NCI-H460 (cell line): ENCODE measurements around the gene DDX47. TPM values are rescaled to one million over a fixed set of nuclear protein-coding genes. Genes with fewer than 3 reads are reported as not detected.
"Not testable (repeated sequence)": the region's sequence is repeated elsewhere in the genome, so short reads cannot be mapped to it uniquely, and the experiment has no call there.

Source experiments
- DNase-seq: peaks from one replicate; pipeline ENCODE4 v3.0.0-alpha.2; 2016; ENCODE audit warnings: low read depth; ENCODE audit errors: extremely low read depth
- total RNA-seq: library from RNA; depleted of rRNA; stranded (reverse); fragments of >200 nt; shearing (Covaris generic); gene quantifications from 2 replicates; pipeline ENCODE4 v1.2.3, GENCODE V29; 2014

The DDX47 gene
- total RNA-seq, 1 experiment from 2014 or later: 58.5 TPM

DNA sequence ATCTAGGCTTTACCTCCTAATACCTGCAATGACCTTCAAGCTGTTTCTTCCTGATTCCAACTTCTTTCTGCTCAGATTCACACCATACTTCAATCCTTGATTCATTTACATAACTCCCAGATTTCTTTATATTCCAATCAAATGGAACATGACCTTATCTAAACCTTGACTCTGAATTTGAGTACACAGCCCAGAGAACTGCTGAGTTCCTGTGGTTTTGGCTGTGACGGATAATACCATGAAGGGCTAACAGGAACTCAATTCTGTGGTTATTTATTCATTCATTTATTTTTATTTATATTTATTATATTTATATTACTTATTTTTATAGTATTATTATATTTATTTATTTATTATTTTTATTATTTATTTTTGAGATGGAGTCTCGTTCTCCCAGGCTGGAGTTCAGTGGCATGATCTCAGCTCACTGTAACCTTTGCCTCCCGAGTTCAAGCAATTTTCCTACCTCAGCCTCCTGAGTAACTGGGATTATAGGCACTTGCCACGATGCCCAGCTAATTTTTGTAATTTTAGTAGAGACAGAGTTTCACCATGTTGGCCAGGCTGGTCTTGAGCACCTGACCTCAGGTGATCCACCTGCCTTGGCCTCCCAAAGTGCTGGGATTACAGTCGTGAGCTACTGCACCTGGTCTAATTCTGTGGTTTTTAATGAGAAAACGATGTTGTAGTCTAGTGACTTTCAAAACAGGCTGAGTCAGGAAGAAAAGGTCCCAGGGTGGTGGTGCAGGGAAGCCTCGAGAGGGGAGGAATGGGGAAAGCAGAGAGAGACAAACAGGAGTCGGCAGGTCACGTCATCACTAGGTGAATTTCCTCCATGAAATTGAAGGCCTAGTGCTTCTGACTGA lies 16.0 kb upstream of the DDX47 start:
- no peak for DNase-seq

DNA sequence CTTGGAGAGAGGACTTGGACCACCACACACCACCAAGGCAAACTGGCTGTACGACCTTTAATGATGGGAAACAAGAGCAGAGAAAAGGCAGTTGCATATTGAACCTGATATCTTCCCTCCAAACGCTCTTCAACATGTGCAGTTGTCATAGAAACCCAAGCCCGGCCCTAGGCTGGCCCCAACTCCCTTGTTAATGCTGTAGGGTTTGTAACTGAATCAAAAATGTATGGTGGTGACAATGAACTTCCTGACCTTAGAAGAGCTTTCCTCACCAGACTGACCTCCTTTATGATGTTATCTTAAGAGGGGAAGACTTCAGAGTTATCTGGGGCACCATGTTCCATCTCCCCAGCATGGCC lies 15.4 kb upstream of the DDX47 start:
- no peak for DNase-seq

DNA sequence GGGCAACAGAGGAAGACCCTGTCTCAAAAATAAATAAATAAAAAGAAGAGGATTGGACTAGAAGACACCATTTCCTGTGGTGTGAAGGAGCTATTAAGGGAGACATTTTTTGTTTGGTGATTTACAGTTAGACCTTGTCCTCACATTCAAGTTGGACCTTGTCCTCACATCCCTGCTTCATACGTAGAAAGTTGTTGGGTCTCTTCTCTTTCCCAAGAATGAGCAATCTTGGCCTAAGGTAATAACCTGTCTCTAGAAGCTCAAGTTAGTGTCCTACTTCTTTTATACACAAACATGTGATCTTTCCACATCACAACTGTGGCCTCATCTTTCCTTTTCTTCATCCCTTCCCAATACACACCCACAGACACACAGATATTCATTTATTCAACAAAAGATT lies 14.7 kb upstream of the DDX47 start:
- DNase-seq: no peak

- no peak for DNase-seq
Measured at GRCh38 chr12:12799163-12799920, 13.8 kb upstream of the DDX47 start.

DNA sequence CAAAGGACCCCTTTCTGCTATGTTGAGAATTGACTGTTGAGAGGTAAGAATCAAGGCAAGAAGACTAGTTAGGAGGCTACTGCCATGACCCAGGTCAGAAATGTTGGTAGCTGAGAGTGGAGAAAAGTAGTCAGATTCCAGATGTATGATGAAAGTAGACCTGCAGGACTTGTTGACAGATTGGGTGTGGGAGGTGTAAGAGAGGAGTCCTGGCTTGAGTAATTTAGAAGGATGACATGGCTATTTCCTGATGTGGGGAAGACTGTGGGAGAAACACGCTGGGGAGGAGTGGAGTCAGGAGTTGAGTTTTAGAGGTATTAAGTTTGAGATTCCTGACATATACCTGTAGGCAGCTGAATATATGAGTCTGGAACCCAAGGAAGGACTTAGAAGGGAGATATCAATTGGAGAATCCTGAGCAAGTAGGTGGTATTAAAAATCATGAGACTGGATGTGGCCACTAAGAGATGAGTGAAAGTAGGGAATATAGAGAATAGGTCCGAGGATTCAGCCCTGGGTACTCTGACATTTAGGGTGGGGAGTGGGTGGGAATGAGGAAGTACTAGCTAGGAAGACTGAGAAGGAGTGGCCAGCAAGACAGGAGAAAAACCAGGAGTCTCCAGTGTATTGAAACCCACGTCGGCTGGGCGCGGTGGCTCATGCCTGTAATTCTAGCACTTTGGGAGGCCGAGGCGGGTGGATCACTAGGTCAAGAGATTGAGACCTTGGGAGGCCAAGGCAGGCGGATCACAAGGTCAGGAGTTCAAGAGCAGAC lies 12.6 kb upstream of the DDX47 start:
- DNase-seq: peak; percentile 54

GRCh38 chr12:12801656-12802055 lies 11.5 kb upstream of the DDX47 start:
- not testable (repeated sequence) for DNase-seq

- DNase-seq: peak; percentile 79
Measured at GRCh38 chr12:12803186-12803585, 10.0 kb upstream of the DDX47 start.

DNA sequence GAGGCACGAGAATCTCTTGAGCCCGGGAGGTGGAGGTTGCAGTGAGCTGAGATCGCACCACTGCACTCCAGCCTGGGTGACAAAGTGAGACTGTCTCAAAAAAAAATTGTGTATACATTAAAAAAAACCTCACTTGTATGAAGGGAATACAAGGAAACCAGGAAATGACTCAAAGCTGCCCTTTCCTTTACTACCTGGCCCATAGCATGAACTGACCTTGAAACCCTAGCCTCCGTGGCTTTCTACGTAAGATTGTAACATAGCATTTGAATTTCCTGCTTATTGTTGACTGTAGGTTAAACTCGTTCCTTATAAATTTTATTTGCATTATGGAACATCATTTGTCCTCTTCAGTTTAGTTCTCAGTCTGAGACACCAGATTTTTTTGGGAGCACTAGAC lies 9.1 kb upstream of the DDX47 start:
- DNase-seq: no peak

- DNase-seq: no peak
Measured at GRCh38 chr12:12804432-12804886, 8.7 kb upstream of the DDX47 start.

DNA sequence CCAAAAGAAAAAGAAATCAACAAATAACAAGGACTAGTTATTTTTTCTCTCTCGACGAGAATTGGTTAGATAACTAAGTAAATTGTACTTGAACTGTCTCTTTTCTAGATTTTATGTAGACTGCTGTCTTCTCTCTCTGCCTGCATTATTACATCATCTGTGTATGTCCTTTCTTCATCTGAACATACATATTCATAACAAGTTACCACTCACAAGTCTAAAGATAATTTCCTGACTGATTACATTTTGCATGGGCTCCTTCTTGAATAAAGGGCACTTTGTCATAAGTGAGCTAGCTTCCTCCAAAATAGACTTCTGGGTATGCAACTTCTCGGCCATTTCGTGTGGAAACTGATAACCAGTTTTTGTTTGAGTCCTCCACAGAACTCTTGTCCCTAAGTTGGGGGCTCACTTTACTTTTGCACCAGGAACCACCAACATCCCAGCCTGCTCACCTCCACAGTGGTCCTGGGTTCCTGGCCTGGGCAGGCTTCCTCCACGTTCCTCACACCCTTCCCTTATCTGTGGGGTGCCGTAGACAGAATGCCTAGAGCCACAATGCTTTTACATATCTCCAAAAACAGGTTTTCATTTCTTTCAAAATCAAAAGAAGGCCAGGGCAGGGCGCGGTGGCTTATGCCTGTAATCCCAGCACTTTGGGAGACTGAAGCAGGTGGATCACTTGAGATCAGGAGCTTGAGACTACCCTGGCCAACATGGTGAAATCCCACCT lies 6.2 kb upstream of the DDX47 start:
- no peak for DNase-seq

DNA sequence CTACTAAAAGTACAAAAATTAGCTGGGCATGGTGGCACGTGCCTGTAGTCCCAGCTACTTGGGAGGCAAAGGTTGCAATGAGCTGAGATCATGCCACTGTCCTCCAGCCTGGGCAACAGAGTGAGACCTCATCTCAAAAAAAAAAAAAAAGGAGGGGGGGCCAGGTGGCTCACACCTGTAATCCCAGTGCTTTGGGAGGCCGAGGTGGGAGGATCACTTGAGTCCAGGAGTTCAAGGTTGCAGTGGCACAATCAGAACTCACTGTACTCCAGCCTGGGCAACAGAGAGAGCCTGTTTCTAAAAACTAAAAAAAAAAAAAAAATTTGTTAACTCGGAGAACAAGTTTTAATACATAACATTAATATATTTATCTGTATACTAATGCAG lies 5.6 kb upstream of the DDX47 start:
- not testable (repeated sequence) for DNase-seq

GRCh38 chr12:12807970-12808702 lies 5.0 kb upstream of the DDX47 start:
- no peak for DNase-seq

DNA sequence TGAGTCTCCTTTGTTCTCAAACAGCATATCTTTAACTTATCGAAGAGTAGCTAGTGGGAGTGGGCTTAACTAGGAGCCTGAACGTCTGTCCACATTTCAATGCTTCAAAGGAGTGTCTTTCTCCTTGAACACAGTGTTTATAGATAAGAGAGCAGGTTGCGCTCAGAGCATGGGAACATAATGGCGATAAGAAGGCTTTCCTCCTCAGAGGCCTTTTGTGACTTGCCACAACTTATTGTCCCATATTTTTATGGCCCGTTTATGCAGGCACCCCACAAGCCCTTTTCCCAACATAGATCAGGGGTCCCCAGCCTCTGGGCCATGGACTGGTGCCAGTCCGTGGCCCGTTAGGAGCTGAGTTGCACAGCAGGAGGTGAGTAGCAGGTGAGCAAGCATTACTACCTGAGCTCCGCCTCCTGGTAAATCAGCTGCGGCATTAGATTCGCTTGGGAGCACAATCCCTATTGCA lies 2.6 kb upstream of the DDX47 start:
- no peak for DNase-seq

DNA sequence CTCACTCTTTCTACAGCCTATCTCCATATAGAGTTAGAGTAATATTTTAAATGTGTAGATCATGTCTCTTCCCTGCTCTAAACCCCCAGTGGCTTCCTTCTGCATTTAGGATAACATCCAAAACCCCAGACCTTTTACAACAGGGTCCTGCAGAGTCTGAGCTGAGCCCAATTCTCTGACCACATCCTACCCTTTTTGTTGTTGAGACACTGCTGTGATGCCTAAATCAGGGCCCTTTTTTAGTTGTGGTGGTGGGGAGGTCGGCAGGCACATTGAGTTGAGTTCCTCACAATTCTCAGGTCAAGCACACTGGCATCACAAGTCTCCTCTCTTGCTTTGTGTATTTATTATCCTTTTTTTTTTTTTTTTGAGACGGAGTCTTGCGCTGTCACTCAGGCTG lies 1.8 kb upstream of the DDX47 start:
- DNase-seq: no peak

GRCh38 chr12:12812174-12812573 lies 972 bp upstream of the DDX47 start:
- DNase-seq: no peak

DNA sequence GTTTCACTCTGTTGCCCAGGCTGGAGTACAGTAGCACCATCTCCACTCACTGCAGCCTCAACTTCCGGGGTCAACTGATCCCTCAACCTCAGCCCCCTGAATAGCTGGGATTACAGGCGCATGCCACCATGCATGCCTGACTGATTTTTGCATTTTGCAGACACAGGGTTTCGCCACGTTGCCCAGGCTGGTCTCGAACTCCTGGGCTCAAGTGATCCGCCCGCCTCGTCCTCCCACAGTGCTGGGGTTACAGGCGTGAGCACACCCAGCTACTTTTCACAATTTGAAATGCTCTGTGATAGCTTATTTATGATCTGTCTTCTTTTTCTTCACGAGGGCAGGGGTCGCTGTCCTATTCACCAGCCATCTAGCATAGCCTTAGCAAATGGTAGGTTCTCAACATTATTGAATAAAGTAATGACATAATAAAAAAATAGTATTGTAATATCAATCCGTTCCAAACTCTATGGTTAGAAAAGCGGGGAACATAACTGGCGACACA lies 477 bp upstream of the DDX47 start:
- DNase-seq: no peak

DNA sequence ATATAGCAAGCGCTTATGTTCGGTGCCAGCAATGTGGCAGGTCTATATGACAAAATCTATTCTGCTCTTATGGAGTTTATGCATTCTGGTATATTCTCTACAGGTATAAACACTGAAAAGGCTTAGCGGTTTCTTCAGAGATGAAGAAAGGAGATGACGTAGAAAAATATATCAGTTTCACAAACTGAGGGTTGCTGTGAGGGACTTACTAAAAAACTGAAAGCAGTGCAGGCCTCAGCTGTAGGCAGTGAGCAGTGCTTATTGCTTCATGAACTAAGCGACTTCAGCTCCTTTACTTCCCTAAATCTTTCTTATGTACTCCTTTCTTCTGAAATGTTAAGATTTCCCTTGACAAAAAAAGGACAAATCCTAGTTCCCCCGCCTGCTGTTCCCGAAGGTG lies 4.5 kb downstream of the DDX47 start:
- DNase-seq: no peak

- DNase-seq: no peak
Measured at GRCh38 chr12:12818701-12819100, 5.6 kb downstream of the DDX47 start.

GRCh38 chr12:12819221-12819620 lies 6.1 kb downstream of the DDX47 start:
- no peak for DNase-seq
